ENCODE data around the gene SLC9C1.
A peak's percentile ranks its signal among the peaks of the same experiment; 100 is the strongest.

The SLC9C1 gene

DNA sequence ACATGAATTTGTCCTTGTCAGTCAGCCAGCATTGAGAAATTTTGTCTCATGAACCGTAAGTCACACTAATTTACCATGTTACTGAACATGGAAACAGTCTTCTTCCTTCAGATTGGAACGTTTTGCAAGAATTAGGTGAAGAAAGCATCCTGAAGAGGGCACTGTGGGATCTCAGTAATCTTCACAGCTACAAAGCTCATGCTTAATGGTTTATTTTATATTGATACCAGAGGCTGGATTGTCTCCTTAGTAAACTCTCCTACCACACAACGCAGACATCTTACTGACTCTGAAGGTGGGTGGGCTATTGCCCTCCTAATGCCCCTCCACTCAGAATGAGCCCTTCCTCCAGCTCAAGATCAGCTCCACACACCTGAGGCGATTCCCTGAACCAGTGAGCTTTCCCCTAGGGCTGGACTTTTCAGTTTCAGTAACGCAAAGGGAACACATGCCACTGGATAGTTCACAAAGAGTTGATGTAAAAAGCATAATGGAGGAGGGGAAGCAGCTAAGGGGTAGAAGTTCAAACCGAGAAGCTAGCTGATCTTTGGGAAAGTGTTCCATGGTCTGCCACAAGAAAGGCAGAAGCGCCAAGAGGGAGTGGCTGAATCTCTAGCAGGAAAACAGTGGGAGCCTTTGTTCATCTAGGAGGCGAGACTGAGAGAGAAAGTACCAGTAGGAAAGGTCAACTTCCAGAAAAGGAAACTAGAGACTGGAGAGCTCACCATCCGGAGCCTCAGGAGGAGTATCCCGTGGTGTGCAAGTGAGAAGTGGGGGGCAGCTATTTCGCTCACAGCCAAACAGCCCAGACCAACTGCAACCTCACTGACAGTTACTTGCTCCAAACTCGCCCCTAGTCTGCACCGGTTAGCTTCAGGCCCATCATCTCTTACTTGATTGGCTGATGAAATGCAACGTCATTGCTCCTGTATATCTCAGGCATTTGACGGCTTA lies at the start of gene SLC9C1:
TSS of gene SLC9C1 (minus strand) at position 849 of the 954 bp plus-strand sequence. CDS start 7,425 bp downstream, outside the sequence.
- DNase-seq (ENCODE audit: low read depth), result peak; percentile 40

DNA sequence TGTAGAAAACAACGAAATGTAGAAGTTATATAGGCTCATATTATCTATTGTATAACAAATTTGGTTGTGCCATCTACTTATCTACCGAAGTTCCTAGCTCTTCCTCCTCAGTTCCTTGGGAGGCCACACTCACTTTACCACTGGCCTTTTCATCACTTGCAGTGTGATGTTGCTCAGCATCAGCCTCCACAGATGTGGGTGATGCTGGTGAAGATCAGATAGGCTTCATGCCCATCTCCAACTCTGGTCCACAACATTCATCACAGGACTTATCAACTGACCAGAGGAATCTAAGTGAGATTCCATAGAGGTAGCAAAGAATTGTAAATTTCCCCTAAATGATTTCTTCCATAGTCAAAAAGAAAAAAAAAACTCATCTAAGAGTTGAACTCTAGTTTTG lies 47.4 kb upstream of the SLC9C1 start:
- DNase-seq (ENCODE audit: low read depth), result no peak

DNA sequence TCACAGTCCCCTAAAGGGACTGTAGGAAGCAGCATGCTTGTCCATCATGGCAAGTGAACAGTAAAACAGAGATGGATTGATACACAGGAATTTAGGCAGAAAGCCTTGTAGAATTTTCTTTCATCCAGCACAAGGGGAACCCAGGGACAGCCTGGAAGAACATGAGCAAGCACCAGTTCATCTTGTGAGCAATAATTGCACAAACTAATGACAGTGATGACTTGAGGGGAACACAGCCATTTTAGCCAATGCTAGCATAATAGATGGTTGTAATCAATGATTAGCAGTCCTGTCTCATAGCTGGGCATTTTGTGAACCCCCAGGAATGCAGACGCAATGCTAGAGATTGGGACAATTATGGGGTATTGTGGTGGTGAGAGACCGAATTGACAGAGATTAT lies 45.6 kb upstream of the SLC9C1 start:
- no peak for DNase-seq (ENCODE audit: low read depth)

DNA sequence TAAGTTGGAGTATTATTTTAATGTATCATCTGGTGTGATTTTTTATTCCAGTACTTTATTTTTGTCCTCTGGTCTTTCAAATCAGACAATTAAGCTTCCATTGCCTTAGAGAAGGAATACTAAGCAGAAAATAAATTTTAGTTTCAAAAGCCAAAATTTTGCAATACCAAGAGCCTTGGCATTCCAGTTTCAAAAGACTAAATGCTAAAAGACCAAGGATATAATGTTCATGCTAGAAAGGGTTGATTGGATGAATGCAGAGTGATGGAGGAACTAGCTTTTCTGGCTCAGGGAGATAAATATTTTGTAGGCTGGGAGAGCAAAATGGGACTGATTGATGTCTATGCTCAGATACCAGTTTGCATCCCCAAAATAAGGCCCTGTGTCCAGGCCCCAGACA lies 45.1 kb upstream of the SLC9C1 start:
- no peak for DNase-seq (ENCODE audit: low read depth)

DNA sequence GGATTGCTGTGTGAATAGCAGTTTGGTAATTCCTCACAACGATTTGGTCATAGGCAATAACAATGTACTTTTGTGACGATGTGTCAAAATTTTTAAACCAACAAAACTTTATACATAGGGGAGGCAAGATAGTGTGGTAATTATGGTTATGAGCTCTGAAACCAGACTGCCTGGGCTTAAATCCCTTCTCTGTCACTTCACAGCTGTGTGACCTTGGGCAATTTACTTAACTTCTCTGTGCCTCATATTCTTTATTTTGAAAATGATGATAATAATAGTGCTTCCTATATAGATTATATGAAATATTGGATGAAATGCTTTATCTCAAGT lies 44.7 kb upstream of the SLC9C1 start:
- no peak for DNase-seq (ENCODE audit: low read depth)

DNA sequence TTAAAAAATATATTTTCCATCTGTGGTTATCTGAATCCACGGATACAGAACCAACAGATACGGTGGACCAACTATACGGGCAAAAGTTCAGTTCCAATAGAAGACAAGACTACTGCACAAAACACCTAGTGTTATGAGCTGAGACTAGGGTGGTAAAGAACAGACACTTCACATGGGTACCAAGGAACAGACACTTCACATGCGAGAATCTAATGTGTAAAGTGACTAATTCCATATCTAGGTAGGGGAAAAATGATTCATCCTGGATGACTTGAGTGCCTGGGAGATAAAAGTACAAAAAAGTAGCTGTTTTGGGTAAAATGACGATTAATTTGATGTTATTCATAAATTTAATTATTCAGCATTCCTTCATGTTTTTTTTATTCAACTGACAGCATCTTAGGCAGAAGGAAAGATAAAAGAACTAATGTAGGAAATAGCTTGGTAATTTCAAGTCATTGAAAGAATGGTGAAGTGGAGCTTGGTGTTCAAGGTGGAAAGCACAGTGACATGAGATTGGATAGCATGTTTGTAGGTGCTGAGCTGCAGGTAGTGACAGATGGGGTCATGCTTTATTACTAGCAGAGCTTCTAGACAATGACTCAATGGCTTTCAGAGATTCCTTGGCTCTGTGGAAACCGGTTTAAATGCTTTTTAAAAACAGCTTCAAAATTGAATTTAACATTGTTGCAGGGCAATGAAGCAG lies 44.2 kb upstream of the SLC9C1 start:
- DNase-seq (ENCODE audit: low read depth), result no peak

DNA sequence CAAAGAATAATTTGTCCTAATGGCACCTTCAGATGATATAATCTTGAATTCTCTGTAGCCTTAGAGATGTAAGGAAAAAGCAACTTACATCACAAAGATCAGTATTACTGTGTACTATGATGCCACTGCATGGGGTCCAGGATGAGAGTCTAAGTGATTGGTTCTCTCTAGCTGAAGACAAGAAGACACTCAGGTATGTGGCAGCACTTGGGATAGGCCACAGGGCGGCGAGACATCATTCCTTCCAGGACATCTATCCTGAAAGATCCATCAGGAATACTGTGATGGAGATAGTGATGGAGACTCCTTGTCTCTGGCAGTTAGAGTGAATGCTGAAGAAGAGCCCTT lies 41.4 kb upstream of the SLC9C1 start:
- no peak for DNase-seq (ENCODE audit: low read depth)

DNA sequence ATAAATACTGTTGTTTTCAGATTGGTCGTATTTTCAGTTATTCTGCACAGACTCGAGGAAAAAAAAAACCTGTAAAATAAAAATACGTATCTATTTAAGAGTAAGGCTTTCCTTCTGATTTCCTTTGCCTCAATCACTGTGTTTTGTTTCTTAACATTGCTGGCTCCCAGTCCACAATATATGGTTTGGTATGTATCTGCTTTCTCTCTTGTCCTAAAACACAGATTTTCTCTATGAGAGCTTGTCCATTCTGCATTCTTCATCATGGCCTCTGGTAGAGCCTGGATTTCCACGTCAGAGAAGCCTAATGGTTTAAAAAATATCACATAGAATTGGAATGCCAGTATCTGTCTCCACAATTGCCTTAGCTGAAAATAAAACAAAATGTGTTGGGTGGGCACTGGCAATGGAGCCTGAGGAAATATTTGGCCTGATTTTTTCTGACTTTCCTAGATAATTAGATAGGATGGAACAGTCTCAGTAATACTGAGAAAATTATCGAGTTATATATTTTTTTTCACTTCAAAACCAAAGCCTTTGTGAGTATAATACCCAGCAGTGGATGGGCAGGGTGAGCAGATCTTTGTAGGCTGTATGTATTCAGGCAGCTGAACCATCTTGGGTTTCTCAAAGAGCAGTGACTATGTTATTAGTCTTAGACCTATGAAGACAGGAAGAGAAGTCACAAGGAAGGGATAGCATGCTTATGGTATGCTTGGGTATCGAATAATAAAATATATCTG lies 40.8 kb upstream of the SLC9C1 start:
- DNase-seq (ENCODE audit: low read depth), result no peak

DNA sequence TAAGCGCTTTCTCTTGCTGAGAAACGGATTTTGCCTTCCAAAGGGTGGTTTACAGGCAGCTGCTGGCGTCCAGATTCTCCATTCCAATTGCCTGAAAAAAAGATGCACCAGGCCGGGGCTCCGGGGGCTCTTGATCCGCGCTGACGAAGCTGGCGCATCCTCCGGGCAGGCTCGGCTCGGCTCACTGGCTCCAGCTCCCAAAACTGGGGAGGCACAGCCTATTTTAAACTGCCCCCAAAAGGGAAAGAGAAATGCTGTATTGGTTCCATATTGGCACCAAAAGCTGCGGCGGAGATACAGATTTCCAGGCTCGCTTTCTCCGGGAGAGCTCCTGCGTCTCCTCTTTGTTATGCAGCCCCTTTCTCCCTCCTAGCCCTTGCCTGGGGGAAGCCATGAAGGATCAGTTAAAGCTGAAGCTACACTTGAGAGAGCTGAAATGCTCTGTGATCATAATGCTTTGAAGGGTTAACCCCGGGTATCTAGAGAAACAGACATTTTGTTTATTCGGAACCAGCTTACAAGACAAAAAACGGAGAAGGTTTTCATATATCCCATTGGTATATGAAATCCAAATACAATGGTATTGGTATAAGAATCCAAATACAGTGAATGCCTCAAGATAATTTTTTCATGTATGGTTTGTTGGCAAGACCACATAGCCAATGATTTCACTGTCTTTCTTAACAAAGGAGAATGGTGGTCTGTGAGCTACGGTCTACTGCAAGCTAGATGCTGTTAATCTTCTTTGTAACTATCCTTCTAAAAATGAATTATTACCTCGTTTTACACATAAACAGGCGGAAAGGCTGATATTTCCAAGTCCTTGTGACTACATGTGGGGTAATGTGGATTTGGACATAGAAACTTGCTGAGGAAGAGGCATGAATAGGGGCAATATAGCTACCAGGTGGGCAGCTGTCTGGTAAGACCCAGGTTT lies 39.6 kb upstream of the SLC9C1 start:
- DNase-seq (ENCODE audit: low read depth), result no peak

DNA sequence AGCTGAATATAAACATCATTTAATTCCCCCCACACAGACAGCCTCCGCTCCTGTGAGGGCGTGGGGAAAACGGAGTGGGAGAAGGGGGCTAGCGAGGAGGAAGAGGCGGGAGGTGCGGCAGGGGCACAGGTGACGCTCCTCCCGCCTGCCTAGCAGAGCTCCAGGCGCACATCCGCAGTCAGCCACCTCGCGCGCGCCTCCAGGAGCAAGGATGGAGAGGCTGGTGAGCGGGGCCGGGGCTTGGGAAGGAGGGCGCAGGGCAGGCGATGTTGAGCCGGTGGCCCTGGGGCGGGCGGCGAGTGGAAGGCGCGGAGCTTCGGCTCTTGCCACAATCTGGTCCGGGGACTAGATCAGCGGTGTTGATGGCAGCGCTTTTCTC lies 39.0 kb upstream of the SLC9C1 start, which contains the start of gene CD200:
TSS of gene CD200 (plus strand) at position 155 of the 379 bp plus-strand sequence. CDS start at position 212, 57 bp downstream.
- peak; percentile 69 for DNase-seq (ENCODE audit: low read depth)

DNA sequence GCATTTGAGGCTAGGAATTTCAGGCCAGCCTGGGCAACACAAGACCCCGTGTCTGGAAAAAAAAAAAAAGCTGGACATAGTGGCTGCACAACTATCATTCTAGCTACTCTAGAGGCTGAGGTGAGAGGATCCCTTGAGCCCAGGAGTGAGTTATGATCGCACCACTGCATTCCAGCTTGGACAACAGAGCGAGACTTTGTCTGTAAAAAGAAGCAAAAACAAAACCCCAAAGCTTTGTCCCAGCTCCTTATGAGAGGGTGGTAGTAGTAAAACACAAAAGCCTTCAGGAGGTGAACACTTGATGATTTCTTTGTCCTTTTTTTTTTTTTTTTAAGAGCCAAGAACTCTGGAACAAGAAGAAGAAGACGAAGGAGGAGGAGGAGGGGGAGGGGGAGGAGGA lies 37.8 kb upstream of the SLC9C1 start:
- DNase-seq (ENCODE audit: low read depth), result no peak

DNA sequence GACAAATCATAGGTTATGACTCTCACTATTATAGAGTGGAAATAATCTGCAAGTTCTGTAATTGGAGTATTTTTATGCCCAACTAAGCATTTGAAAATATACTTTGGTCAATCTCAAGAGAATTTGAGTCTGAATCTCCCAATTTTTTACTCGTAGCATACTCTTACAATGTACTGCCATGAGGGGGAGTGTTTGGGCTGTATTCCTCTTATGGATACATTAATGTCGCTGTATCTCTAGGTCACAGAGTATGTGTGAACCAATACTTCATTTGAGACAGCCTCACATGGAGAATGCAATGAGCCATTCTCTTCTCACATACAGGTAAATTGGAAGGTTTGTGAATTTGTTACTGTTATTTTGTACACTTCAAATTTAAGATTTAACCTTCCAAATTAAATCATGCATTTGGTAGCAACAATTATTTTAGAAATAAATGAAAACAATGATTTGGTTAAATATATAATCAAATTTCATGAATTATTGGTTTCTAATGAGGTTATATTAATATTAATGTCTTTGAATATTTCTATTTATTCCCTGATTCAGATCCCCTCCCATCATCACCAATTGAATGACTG lies 33.4 kb upstream of the SLC9C1 start:
- DNase-seq (ENCODE audit: low read depth), result peak; percentile 31

DNA sequence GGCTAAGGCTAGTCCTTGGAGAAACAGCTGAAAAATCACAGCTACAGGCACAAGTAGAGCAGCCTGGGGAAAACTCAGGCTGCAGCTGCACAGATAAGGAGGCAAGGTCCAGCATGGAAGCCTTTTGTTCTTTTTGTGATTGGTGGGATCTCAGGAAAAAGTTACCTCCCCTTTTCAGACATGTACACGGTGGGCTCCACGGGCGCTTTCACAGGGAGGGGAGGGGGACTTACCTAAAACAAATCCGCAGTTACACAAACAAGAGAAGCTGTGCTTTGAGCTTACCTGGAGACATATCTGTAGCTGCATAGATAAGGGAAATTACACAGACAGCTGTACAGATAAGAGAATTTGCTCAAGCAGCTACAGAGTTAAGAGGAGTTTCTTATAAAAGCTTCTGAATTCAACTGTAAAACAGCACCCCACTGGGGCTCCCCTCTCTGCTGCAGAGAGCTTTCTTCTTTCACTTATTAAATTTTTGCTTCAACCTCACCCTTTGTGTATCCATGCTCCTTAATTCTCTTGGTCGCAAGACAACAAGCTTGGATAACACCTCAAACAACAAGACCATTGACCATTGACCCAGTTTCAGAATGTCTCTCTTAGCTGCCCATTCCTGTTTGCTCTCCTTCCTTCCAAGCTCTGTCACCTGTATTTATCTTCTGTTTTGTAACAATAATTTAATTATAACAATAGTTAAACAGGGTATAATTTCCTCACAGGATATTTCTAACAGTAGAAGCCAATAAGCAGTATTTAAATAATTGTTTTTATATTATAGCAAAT lies 28.0 kb upstream of the SLC9C1 start:
- DNase-seq (ENCODE audit: low read depth), result no peak

DNA sequence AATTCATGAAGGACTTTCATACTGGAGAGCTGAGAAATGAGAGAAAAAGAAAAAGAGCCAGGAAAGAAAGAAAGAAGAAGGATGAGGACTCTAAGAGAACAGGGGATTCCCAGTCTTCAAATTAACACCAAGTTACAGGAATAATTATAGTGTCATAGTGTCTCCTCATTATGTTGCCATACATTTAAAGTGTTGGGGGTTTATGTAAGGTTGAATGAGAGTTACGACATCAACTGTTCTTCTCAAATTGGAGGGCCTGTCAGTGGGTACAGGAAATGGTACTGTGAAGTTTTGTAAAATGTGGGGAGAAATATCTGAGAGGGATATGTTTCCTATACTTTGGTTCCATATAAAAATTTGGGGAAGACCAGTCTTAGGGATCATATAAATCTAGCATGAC lies 26.7 kb upstream of the SLC9C1 start:
- no peak for DNase-seq (ENCODE audit: low read depth)

DNA sequence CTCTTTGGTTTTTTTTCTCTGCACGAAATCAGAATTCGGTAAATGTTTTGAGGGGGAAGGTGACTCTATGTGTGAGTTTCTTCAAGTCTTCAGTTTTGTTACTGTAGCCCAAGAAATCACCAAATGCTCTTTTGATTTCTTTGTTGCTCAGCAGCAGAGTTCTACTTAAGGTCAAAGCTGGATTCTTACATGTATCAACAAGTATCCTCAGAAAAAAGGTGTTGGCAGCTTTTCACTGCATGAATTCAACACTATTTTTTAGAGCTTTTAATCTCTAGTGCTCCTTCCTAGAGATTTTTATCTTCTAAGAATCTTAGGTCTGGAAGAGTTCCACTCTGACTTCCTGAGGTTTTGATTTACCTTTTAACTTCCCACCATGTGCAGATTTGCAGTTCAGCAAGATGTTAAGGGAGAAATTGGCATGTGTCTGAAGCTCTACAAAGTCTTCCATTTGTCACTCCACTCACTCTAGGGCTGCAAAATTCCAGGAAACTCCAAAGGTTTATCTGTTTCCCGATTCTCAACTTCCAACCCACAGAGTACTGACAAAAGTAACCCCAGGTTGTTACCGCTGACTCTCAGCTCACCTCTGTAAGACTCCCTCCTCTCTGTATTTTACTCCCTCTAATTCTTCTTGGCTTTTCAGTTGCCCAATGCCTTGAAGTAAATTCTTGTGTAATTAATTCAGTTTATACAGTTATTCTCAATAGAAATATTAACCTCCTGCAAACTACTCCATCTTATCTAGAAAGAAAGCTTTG lies 25.7 kb upstream of the SLC9C1 start:
- DNase-seq (ENCODE audit: low read depth), result no peak

DNA sequence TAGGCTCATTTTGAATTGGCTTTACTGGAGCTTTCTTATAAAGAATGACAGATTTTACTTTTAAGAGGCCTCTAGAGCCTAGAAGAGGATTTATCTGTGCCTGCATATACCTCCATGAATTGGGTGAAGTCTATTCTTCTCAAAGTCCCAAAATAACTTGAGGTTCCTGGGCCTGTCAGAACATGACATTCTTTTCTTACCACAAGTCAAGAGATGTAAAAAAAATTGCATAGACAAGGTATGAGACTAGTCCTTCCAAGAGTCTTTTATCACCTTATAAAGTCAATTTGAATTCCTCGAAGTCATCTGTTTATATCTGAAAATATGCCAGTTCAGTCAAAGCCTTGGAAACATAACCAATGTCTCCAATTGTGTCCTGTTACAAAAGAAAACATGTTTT lies 21.8 kb upstream of the SLC9C1 start:
- no peak for DNase-seq (ENCODE audit: low read depth)

DNA sequence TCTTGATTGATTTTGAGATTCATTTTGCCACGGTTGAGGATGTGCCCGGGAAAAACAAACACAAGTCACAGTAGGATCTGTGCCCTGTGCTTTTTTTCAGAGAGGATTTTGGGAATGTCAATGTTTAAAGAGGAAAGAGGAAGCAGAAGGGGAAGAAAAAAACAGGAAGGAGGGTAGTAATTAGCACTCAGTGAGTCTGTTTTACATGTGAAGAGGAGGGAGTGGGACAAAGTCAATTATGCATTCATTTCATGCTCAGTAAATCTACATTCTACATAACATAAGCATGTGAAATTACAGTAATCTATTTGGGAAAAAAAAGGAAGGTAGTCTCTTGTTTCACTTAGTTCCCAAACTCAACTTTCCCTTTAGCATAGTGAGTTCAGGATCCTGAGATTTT lies 20.6 kb upstream of the SLC9C1 start:
- DNase-seq (ENCODE audit: low read depth), result no peak

DNA sequence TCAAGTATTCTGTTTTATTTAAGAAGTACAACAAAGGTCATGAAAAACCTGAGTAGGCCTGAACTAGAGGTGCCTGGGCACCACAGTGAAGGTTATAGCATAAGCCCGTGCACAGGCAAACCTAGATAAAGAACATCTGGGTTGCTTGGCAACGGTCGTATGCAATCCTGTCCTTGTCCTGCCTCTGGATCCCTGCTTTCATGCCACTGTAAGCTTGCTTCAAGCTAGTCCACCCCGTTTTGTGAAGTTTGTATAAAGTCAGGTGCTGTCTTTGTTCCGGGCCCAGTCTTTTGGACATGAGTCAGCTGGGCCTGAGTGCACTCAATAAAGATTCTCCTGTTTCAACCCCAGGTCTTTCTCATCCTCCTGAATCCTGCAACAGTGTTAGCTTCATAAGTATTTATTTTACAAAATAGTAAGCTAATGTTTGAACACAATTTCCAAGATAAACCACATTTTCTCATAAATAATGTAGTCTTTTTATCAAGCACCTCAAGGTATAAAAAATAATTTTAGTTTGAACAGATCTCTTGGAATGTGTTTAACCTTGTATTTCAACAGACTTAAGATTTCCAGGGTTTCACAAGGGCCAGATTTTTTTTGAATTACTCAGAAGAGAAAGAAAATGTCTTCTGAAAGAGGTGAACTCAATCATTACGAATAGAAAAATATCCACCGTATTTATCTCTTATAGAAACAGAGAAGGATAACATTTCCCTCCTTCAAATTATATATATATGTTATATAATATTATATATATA lies 14.3 kb upstream of the SLC9C1 start:
- no peak for DNase-seq (ENCODE audit: low read depth)

DNA sequence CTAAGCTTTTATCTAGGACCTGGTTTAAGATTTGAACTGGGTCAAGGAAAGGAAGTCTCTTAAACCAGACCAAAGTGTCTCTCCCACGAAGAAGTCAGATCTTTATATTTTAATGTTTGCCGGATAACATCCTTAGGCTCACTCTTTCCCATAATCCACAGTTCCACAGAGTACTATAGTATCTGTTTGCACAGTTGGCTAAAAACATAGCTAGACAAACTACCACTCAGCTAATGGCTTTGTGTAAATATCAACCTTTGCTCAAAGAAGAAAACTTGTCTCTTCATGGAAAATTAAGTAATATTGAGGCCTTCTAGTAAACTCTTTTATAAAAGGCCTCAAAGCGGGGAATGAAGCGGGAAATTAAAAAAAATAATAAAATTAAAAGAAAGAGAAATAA lies 13.5 kb upstream of the SLC9C1 start:
- no peak for DNase-seq (ENCODE audit: low read depth)
